SK-N-SH (cell line): ENCODE data around the gene ELAC1. TPM values are rescaled to one million over a fixed set of nuclear protein-coding genes. Genes with fewer than 3 reads are reported as not detected.

Experiments
- CTCF ChIA-PET: fragments of 300-600, 350-600 bp; formaldehyde crosslinking; extraction: SDS; loops from one replicate; lab custom pipeline; 2021; lab: Yijun Ruan, JAX
- POLR2A ChIA-PET: fragments of 350-600 bp; sonication (Branson Sonifier 250); formaldehyde crosslinking; extraction: SDS; loops from one replicate; lab custom pipeline; 2020; ENCODE audit warnings: antibody characterized with exemption, inconsistent platforms; lab: Yijun Ruan, JAX
- DNase-seq: peaks from one replicate; pipeline ENCODE4 v3.0.0; 2012
- H2AFZ ChIP-seq: fragments of 200-600 bp; sonication (generic); 2 replicates; pipeline ENCODE4 v1.8.1; 2016; ENCODE audit warnings: antibody characterized with exemption, mild to moderate bottlenecking, low read depth
- H3F3A ChIP-seq: fragments of 200-600 bp; sonication (generic); replicated peaks from 2 replicates; pipeline ENCODE3; 2016; ENCODE audit warnings: antibody characterized with exemption, mild to moderate bottlenecking; ENCODE audit not compliant: insufficient read depth
- H3K27ac ChIP-seq, 2 experiments: fragments of 200-500 bp in 1 of 2; fragments of 200-600 bp in 1 of 2; sonication (Bioruptor generic) in 1 of 2; sonication (generic), shearing (Covaris generic) in 1 of 2; 2 replicates each; pipeline versions ENCODE4 v1.5.1 to v1.6.1; 2014 to 2016; ENCODE audit warnings: low read depth in 2 of 2, inconsistent platforms in 1 of 2, low read length in 1 of 2, mild to moderate bottlenecking in 1 of 2, mixed read lengths in 1 of 2
- H3K27me3 ChIP-seq: fragments of 200-600 bp; sonication (generic), shearing (Covaris generic); 2 replicates; pipeline ENCODE4 v1.6.1; 2016; ENCODE audit warnings: mixed run types; ENCODE audit not compliant: insufficient read depth
- H3K36me3 ChIP-seq, 2 experiments: fragments of 200-500 bp in 1 of 2; fragments of 200-600 bp in 1 of 2; sonication (Bioruptor generic) in 1 of 2; sonication (generic) in 1 of 2; replicated peaks in 1 of 2; 2 replicates each; pipeline versions ENCODE3 to v1.5.1; 2014 to 2016; ENCODE audit warnings: low read length in 1 of 2, mild to moderate bottlenecking in 1 of 2; ENCODE audit not compliant: insufficient read depth in 2 of 2, control insufficient read depth in 1 of 2
- H3K4me1 ChIP-seq, 2 experiments: fragments of 200-500 bp in 1 of 2; fragments of 200-600 bp in 1 of 2; sonication (Bioruptor generic) in 1 of 2; sonication (generic), shearing (Covaris generic) in 1 of 2; 2 replicates each; pipeline versions ENCODE4 v1.5.1 to v1.6.1; 2014 to 2016; ENCODE audit warnings: low read depth in 1 of 2, low read length in 1 of 2, mixed run types in 1 of 2; ENCODE audit not compliant: insufficient read depth in 2 of 2, control insufficient read depth in 1 of 2
- H3K4me2 ChIP-seq: fragments of 200-600 bp; sonication (generic), shearing (Covaris generic); 2 replicates; pipeline ENCODE4 v1.6.1; 2017; ENCODE audit warnings: mixed run types
- H3K4me3 ChIP-seq, 2 experiments: fragments of 200-500 bp in 1 of 2; fragments of 200-600 bp in 1 of 2; sonication (Bioruptor generic) in 1 of 2; sonication (generic), shearing (Covaris generic) in 1 of 2; 2 replicates each; pipeline versions ENCODE4 v1.5.1 to v1.8.1; 2014 to 2016; ENCODE audit warnings: low read depth in 2 of 2, inconsistent platforms in 1 of 2, low read length in 1 of 2, mild to moderate bottlenecking in 1 of 2, mixed read lengths in 1 of 2, moderate library complexity in 1 of 2
- H3K79me2 ChIP-seq: fragments of 200-600 bp; sonication (generic); 2 replicates; pipeline ENCODE4 v1.8.1; 2017; ENCODE audit warnings: mild to moderate bottlenecking; ENCODE audit not compliant: insufficient read depth
- H3K9ac ChIP-seq: fragments of 200-600 bp; sonication (generic); 2 replicates; pipeline ENCODE4 v1.6.1; 2017; ENCODE audit warnings: mixed run types
- H3K9me2 ChIP-seq: fragments of 200-600 bp; sonication (generic); 2 replicates; pipeline ENCODE4 v1.6.1; 2017; ENCODE audit warnings: mixed run types
- H3K9me3 ChIP-seq: fragments of 200-600 bp; sonication (generic); 2 replicates; pipeline ENCODE4 v1.6.1; 2017; ENCODE audit warnings: mixed run types, mild to moderate bottlenecking, moderate library complexity
- H4K20me1 ChIP-seq: fragments of 200-600 bp; sonication (generic); 2 replicates; pipeline ENCODE4 v1.6.1; 2017; ENCODE audit warnings: mild to moderate bottlenecking, mixed run types; ENCODE audit not compliant: insufficient read depth
- ELF1 ChIP-seq: IDR thresholded peaks from 2 replicates; pipeline ENCODE4 v1.4.0; 2012
- EZH2phosphoT487 ChIP-seq: fragments of 200-600 bp; sonication (generic); IDR thresholded peaks from 2 replicates; pipeline ENCODE4 v1.6.1; 2017; ENCODE audit warnings: low read depth, mixed run types, mild to moderate bottlenecking, antibody characterized with exemption, moderate library complexity, borderline replicate concordance
- FOXJ3 ChIP-seq: sonication (generic); formaldehyde crosslinking; IDR thresholded peaks from 2 replicates; pipeline ENCODE4 v1.5.1; 2020; ENCODE audit warnings: mild to moderate bottlenecking, missing genetic modification reagents
- FOXM1 ChIP-seq: IDR thresholded peaks from 2 replicates; pipeline ENCODE4 v1.4.0; 2012; ENCODE audit warnings: low read depth, mild to moderate bottlenecking
- GABPA ChIP-seq: IDR thresholded peaks from 2 replicates; pipeline ENCODE4 v1.4.0; 2012; ENCODE audit warnings: low read depth, mild to moderate bottlenecking
- GATA2 ChIP-seq: sonication (generic); formaldehyde crosslinking; IDR thresholded peaks from 2 replicates; pipeline ENCODE4 v1.5.0; 2020; ENCODE audit warnings: mild to moderate bottlenecking, missing genetic modification reagents
- JUND ChIP-seq: IDR thresholded peaks from 2 replicates; pipeline ENCODE4 v1.4.0; 2012
- MXI1 ChIP-seq: IDR thresholded peaks from 2 replicates; pipeline ENCODE4 v1.6.1; 2012; ENCODE audit warnings: mild to moderate bottlenecking, low read depth, low read length, improper control_type of control experiment
- SMC3 ChIP-seq: IDR thresholded peaks from 2 replicates; pipeline ENCODE4 v1.6.1; 2012; ENCODE audit warnings: low read depth, low read length, improper control_type of control experiment
- TAF1 ChIP-seq: IDR thresholded peaks from 2 replicates; pipeline ENCODE4 v1.6.1; 2012; ENCODE audit warnings: low read depth, mild to moderate bottlenecking, low read length, moderate library complexity, borderline replicate concordance
- TEAD4 ChIP-seq: IDR thresholded peaks from 2 replicates; pipeline ENCODE4 v1.4.0; 2012; ENCODE audit warnings: mild to moderate bottlenecking, borderline replicate concordance; ENCODE audit not compliant: insufficient read depth
- YY1 ChIP-seq: IDR thresholded peaks from 2 replicates; pipeline ENCODE4 v1.4.0; 2012; ENCODE audit warnings: low read depth, mild to moderate bottlenecking
- WGBS: methylation state at CpG from one replicate; pipeline ENCODE4 v1.1.6; 2017; ENCODE audit warnings: low lambda C conversion rate; 5-methylcytosine and 5-hydroxymethylcytosine counted together
- polyA plus RNA-seq, 3 experiments: library from polyadenylated mRNA; depleted of rRNA; stranded (reverse); fragments of >200 nt; gene quantifications; 2 replicates each; pipeline ENCODE4 v1.2.3, GENCODE V29; 2012
- TF ChIP-seq, protein P1 (sequence below): IDR thresholded peaks from 2 replicates; pipeline ENCODE4; 2012
- TF ChIP-seq, protein P2 (sequence below): fragments of 150-350 bp; IDR thresholded peaks from 2 replicates; pipeline ENCODE4 v1.6.1; 2017; ENCODE audit warnings: antibody characterized with exemption, low read length, low read depth, borderline replicate concordance
- TF ChIP-seq, protein P3 (sequence below): fragments of 150-350 bp; IDR thresholded peaks from 2 replicates; pipeline ENCODE4 v1.6.1; 2016; ENCODE audit warnings: mild to moderate bottlenecking, low read depth, low read length
- TF ChIP-seq, protein P4 (sequence below): IDR thresholded peaks from 2 replicates; pipeline ENCODE4 v1.4.0; 2012; ENCODE audit warnings: low read depth, borderline replicate concordance
- TF ChIP-seq, protein P5 (sequence below): IDR thresholded peaks from 2 replicates; pipeline ENCODE4 v1.4.0; 2012; ENCODE audit warnings: low read depth

ELAC1 gene
- polyA plus RNA-seq, 1 of the 3 experiments (the other 2 are of a cell fraction): 10.8 TPM

DNA sequence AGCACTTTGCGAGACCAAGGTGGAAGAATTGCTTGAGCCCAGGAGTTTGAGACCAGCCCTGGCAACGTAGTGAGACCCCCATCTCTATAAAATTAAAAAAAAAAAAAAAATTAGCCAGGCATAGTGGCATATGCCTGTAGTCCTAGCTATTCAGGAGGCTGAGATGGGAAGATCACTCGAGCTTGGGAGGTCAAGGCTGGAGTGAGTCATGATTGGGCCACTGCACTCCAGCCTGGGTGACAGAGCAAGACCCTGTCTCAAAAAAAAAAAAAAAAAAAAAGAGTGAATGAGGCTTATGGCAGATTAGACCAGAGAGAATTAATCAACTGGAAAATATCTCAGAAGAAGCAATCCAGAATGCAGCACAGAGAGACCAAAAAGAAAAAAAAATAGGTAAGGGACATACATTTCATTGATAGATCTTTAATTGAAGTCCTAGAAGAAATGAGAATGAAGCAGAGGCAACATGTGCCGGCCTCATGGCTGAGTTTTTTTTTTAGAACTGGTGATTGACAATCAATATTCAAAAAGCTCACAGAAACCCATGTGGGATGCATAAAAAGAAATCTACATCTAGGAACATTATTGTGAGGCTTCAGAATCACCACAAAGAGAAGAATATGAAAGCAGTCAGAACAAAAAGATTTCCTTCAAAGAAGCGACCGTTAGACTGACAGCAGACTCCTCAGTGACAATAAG, 32.2 kb upstream of the ELAC1 start:
- ChIA-PET CTCF (no interaction called here), POLR2A (interaction anchor here (0.6 kb wide), 1 partner anchor 57 kb away, joined by 4 read pairs; no protein-coding TSS in a partner anchor)
- no peaks in the 10 kb centered on the region for H3K27me3 ChIP-seq
- no peak overlapping the region for H3K9ac ChIP-seq
- TF ChIP-seq, protein P1, sequence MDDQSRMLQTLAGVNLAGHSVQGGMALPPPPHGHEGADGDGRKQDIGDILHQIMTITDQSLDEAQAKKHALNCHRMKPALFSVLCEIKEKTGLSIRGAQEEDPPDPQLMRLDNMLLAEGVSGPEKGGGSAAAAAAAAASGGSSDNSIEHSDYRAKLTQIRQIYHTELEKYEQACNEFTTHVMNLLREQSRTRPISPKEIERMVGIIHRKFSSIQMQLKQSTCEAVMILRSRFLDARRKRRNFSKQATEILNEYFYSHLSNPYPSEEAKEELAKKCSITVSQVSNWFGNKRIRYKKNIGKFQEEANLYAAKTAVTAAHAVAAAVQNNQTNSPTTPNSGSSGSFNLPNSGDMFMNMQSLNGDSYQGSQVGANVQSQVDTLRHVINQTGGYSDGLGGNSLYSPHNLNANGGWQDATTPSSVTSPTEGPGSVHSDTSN: no peak
- TF ChIP-seq, protein P2, sequence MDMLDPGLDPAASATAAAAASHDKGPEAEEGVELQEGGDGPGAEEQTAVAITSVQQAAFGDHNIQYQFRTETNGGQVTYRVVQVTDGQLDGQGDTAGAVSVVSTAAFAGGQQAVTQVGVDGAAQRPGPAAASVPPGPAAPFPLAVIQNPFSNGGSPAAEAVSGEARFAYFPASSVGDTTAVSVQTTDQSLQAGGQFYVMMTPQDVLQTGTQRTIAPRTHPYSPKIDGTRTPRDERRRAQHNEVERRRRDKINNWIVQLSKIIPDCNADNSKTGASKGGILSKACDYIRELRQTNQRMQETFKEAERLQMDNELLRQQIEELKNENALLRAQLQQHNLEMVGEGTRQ: no peak
- TF ChIP-seq ELF1 (no peak), JUND (no peak), GATA2 (CRISPR knock-in tag) (no peak), GABPA (no peak), TAF1 (no peak), TEAD4 (no peak), MXI1 (no peak), EZH2phosphoT487 (no peak), SMC3 (no peak), YY1 (no peak), FOXM1 (no peak), FOXJ3 (CRISPR knock-in tag) (no peak)
- TF ChIP-seq, protein P3, sequence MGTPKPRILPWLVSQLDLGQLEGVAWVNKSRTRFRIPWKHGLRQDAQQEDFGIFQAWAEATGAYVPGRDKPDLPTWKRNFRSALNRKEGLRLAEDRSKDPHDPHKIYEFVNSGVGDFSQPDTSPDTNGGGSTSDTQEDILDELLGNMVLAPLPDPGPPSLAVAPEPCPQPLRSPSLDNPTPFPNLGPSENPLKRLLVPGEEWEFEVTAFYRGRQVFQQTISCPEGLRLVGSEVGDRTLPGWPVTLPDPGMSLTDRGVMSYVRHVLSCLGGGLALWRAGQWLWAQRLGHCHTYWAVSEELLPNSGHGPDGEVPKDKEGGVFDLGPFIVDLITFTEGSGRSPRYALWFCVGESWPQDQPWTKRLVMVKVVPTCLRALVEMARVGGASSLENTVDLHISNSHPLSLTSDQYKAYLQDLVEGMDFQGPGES: no peak
- TF ChIP-seq, protein P4, sequence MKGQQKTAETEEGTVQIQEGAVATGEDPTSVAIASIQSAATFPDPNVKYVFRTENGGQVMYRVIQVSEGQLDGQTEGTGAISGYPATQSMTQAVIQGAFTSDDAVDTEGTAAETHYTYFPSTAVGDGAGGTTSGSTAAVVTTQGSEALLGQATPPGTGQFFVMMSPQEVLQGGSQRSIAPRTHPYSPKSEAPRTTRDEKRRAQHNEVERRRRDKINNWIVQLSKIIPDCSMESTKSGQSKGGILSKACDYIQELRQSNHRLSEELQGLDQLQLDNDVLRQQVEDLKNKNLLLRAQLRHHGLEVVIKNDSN: no peak
- TF ChIP-seq, protein P5, sequence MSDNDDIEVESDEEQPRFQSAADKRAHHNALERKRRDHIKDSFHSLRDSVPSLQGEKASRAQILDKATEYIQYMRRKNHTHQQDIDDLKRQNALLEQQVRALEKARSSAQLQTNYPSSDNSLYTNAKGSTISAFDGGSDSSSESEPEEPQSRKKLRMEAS: no peak
- TF ChIP-seq, all 33 proteins: peak for 0
- Histone ChIP-seq H3K4me2 (no peak overlapping the region), H3K27ac (no peak overlapping the region), H2AFZ (no peak overlapping the region), H3K4me3 (no peak overlapping the region), H3K36me3 (peaks cover 10 to 30% of the 10 kb centered on the region in 2 experiments), H3K9me3 (no peaks in the 10 kb centered on the region), H3F3A (no peaks in the 10 kb centered on the region), H3K9me2 (no peaks in the 10 kb centered on the region), H4K20me1 (no peaks in the 10 kb centered on the region), H3K79me2 (no peaks in the 10 kb centered on the region), H3K4me1 (no peaks in the 10 kb centered on the region)
- WGBS: 97% methylated on average over 6 of the region's 6 CpGs
- no peak for DNase-seq
